ENCODE results near the gene JAZF1.
"Not testable (repeated sequence)": the region's sequence is repeated elsewhere in the genome, so short reads cannot be mapped to it uniquely, and the experiment has no call there.

JAZF1 gene

GRCh38 chr7:27941522-27941921, 239.1 kb downstream of the JAZF1 start:
- DNase-seq (ENCODE audit: low read depth), result no peak

GRCh38 chr7:27940341-27940740, 240.3 kb downstream of the JAZF1 start:
- no peak for DNase-seq (ENCODE audit: low read depth)

- no peak for DNase-seq (ENCODE audit: low read depth)
These were observed 240.7 kb downstream of the JAZF1 start for GRCh38 chr7:27939893-27940292.

GRCh38 chr7:27936768-27937102, 243.9 kb downstream of the JAZF1 start:
- no peak for DNase-seq (ENCODE audit: low read depth)

- no peak for DNase-seq (ENCODE audit: low read depth)
These were observed 244.4 kb downstream of the JAZF1 start for GRCh38 chr7:27936047-27936767.

GRCh38 chr7:27933671-27934565, 246.7 kb downstream of the JAZF1 start:
- no peak for DNase-seq (ENCODE audit: low read depth)

GRCh38 chr7:27930910-27931476, 249.6 kb downstream of the JAZF1 start:
- no peak for DNase-seq (ENCODE audit: low read depth)

GRCh38 chr7:27929127-27929526, 251.5 kb downstream of the JAZF1 start:
- DNase-seq (ENCODE audit: low read depth), result no peak

- DNase-seq (ENCODE audit: low read depth), result no peak
These were observed 252.6 kb downstream of the JAZF1 start for GRCh38 chr7:27928001-27928400.

- DNase-seq (ENCODE audit: low read depth), result no peak
These were observed 254.9 kb downstream of the JAZF1 start for GRCh38 chr7:27925573-27926201.

GRCh38 chr7:27923642-27923980, 257.0 kb downstream of the JAZF1 start:
- DNase-seq (ENCODE audit: low read depth), result no peak

- no peak for DNase-seq (ENCODE audit: low read depth)
These were observed 257.5 kb downstream of the JAZF1 start for GRCh38 chr7:27922907-27923641.

- DNase-seq (ENCODE audit: low read depth), result not testable (repeated sequence)
These were observed 258.2 kb downstream of the JAZF1 start for GRCh38 chr7:27922389-27922788.

GRCh38 chr7:27921081-27921836, 259.3 kb downstream of the JAZF1 start:
- DNase-seq (ENCODE audit: low read depth), result peak; percentile 39

- DNase-seq (ENCODE audit: low read depth), result no peak
These were observed 260.2 kb downstream of the JAZF1 start for GRCh38 chr7:27920281-27920946.

GRCh38 chr7:27918503-27918902, 262.1 kb downstream of the JAZF1 start:
- no peak for DNase-seq (ENCODE audit: low read depth)

GRCh38 chr7:27917774-27918314, 262.8 kb downstream of the JAZF1 start:
- peak; percentile 51 for DNase-seq (ENCODE audit: low read depth)

GRCh38 chr7:27917119-27917518, 263.5 kb downstream of the JAZF1 start:
- no peak for DNase-seq (ENCODE audit: low read depth)

- DNase-seq (ENCODE audit: low read depth), result no peak
These were observed 264.2 kb downstream of the JAZF1 start for GRCh38 chr7:27916372-27916771.

- DNase-seq (ENCODE audit: low read depth), result no peak
These were observed 266.2 kb downstream of the JAZF1 start for GRCh38 chr7:27914409-27914808.
